Left hindlimb (tissue), 1 donor: ENCODE data around the gene FXYD5.

Experiments
- DNase-seq: peaks from one replicate; pipeline ENCODE4 v3.0.0-alpha.2; 2018

FXYD5 gene

DNA sequence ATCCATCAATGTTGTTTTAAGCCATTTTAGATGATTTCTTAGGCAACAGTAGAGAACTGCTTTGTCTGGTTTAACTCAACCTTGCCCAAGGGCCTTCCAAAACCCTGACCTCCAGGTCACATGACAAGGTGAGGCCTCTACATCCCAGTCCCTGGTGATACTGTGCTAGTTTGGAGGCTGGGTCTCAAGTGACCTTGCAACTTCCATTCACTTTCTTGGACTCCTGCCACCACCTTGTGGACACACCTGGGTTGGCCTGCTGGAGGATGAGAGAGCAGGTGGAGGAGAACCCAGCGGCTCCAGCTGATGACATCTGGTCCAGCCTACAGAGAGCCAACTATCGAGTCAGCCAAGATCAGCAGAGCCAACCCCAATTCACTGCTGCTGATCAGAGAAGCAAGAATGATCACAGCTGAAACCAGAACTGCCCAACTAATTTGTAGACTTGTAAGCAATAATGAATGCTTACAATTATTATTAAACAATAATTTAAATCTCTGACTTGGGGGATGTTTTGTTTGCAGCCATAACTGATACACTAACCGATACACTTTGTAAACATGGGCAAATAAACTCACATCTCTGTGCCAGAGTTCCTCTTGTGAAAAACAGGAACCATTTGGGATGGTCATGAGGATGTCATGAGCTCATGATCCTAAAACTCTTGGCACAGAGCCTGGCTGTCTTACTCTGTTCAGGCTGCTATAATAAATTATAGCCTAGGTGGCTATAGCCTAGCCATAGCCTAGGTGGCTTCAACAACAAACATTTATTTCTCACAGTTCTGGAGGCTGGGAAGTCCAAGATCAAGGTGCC lies 62.5 kb downstream of the FXYD5 start:
- DNase-seq = no peak

- no peak for DNase-seq
These were observed 63.1 kb downstream of the FXYD5 start for GRCh38 chr19:35217649-35217990.

DNA sequence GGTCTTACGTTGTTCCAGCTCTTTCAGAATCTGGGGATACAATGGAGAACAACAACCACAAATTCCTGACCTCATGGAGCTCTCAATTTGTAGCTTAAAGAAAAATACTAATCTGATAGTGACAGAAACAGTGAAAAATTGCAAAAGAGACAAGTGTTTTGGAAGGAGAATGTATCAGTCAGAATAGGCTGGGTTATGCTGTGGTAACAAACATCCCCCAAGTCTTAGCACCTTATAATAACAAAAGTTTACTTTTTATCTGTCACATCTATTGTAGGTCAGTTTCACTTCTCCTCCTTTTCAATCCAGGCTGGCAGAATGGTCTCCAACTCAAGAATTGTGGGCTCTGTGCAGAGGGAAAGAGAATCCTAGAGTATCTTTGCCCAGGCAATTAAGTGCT lies 64.5 kb downstream of the FXYD5 start:
- DNase-seq = no peak
